ENCODE measurements around the gene UBE2S.
"Not testable (repeated sequence)": the region's sequence is repeated elsewhere in the genome, so short reads cannot be mapped to it uniquely, and the experiment has no call there.

Gene UBE2S

DNA sequence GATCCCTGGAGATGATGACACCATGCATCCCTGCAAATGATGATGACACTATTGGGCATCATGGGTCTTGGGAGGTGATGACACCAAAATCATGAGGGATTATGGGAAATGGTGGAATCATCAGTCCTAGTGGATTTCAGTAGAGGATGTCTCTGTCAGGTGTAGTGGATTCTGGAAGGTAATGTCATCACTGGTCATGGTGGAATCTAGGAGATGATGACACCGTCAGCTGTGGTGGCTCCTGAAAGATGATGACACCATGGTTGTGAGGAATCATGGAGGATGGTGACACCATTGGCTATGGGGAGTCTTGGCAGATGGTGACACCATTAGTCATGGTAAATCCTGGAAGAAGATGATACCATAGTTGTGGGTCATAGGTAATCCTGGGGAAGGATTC, 23.6 kb upstream of the UBE2S start:
- H3K4me1 ChIP-seq (ENCODE audit: insufficient read depth, insufficient read length), result peaks cover 2% of the 10 kb centered on the region
- H3K4me3 ChIP-seq (ENCODE audit: insufficient read length, low read depth), result no peak overlapping the region
- H3K36me3 ChIP-seq (ENCODE audit: insufficient read depth, insufficient read length, low read length), result no peaks in the 10 kb centered on the region
- peaks cover 18% of the 10 kb centered on the region for H3K27me3 ChIP-seq (ENCODE audit: insufficient read depth, insufficient read length)
- no peak overlapping the region for H3K9ac ChIP-seq (ENCODE audit: insufficient read length, low read depth)
- TF ChIP-seq YY1 (IDR thresholded peaks at IDR 0.05; ENCODE audit: insufficient read depth, insufficient read length) (no peak), ZNF274 (IDR thresholded peaks at IDR 0.05; ENCODE audit: low read depth, low read length) (no peak), SUZ12 (IDR thresholded peaks at IDR 0.05; ENCODE audit: extremely low read depth, insufficient read depth, insufficient read length) (no peak)
- no peaks in the 10 kb centered on the region; the same call in 1 of the 2 replicates for H3K9me3 ChIP-seq (ENCODE audit: insufficient read depth, low read length)
- DNase-seq (ENCODE audit: low read depth, low spot score), result no peak

DNA sequence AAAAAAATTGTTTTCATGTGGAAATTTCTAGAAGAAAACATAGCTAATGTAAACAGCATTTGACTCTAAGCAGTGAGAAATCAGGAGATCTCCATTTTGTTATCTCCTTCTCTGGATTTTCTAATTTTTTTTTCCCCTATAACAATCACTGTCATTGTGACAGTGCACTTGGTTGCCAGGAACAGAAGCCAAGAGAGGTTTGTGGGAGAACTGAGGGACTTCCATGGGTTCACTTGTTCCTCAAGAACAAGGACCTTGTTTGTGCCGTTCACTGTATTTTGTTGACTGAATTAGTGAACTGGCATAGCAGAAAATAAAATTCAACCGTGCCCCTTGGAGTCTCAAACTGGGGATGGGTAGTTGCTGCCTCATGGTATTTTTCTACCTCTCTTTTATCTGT, 18.5 kb upstream of the UBE2S start:
- Histone ChIP-seq H3K9me3 (ENCODE audit: insufficient read depth, low read length) (no peaks in the 10 kb centered on the region; the same call in 1 of the 2 replicates), H3K4me1 (ENCODE audit: insufficient read depth, insufficient read length) (peaks cover 2% of the 10 kb centered on the region), H3K27me3 (ENCODE audit: insufficient read depth, insufficient read length) (no peaks in the 10 kb centered on the region), H3K36me3 (ENCODE audit: insufficient read depth, insufficient read length, low read length) (no peaks in the 10 kb centered on the region), H3K9ac (ENCODE audit: insufficient read length, low read depth) (no peak overlapping the region), H3K4me3 (ENCODE audit: insufficient read length, low read depth) (no peak overlapping the region)
- no peak for DNase-seq (ENCODE audit: low read depth, low spot score)
- TF ChIP-seq YY1 (IDR thresholded peaks at IDR 0.05; ENCODE audit: insufficient read depth, insufficient read length) (no peak), SUZ12 (IDR thresholded peaks at IDR 0.05; ENCODE audit: extremely low read depth, insufficient read depth, insufficient read length) (no peak), ZNF274 (IDR thresholded peaks at IDR 0.05; ENCODE audit: low read depth, low read length) (no peak)

DNA sequence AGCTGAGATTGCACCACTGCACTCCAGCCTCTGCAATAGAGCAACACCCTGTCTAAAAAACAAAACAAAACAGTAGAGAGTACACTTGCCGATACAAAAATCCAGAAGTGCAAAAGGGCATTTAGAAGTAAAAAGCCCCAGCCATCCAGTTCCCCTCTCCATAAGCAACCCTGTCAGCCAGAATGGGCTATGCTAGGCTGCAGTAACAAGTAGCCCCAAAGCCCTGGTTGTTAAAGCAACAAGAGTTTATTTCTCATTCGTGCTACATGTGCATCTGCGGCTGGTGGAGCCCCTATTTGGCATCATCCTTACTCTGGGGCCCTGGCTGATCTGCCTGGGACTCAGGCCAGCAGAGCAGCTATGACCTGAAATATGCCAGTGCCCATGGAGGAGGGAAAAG, 16.9 kb upstream of the UBE2S start:
- Histone ChIP-seq H3K27me3 (ENCODE audit: insufficient read depth, insufficient read length) (peaks cover 6% of the 10 kb centered on the region), H3K9me3 (ENCODE audit: insufficient read depth, low read length) (peaks cover 7% of the 10 kb centered on the region; the same call in 1 of the 2 replicates)
- TF ChIP-seq ZNF274 (IDR thresholded peaks at IDR 0.05; ENCODE audit: low read depth, low read length) (no peak), YY1 (IDR thresholded peaks at IDR 0.05; ENCODE audit: insufficient read depth, insufficient read length) (no peak), SUZ12 (IDR thresholded peaks at IDR 0.05; ENCODE audit: extremely low read depth, insufficient read depth, insufficient read length) (no peak)

DNA sequence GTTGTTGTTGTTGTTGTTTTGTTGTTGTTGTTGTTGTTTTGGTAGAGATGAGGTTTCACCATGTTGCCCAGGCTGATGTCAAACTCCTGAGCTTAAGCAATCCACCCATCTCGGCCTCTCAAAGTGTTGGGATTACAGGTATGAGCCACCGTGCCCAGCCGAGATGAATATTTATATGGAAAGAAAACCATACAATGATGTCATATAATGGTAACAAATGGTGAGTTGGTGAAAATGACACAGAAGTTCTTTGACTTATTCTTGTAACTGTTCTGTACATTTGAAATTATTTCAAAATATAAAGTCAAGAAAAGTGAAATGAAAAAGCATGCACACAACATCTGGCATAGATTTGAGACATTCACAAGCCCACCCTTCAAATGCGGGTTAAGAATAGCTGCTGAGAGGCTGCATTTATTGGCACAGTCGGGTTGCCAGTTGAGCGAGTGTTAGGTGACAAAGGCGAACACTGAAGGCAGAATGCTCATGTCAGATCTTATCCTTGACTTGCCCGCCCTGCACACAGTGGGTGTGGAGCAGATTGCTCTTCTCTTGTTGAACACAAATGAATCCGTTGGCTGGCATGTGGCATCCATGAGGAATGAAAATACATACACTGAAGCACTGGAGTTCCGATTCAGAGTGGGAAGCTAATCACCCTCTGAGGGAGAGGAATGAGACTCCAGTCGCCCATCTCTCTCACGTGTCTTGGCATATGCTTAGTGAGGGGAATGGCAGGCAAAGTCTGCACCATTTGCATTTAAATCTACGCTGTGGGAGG, 15.8 kb upstream of the UBE2S start:
- Histone ChIP-seq H3K36me3 (ENCODE audit: insufficient read depth, insufficient read length, low read length) (no peaks in the 10 kb centered on the region), H3K9me3 (ENCODE audit: insufficient read depth, low read length) (peaks cover 10% of the 10 kb centered on the region; the same call in 1 of the 2 replicates), H3K4me3 (ENCODE audit: insufficient read length, low read depth) (no peak overlapping the region), H3K9ac (ENCODE audit: insufficient read length, low read depth) (no peak overlapping the region), H3K27me3 (ENCODE audit: insufficient read depth, insufficient read length) (peaks cover 10% of the 10 kb centered on the region), H3K4me1 (ENCODE audit: insufficient read depth, insufficient read length) (no peaks in the 10 kb centered on the region)
- no peak for TF ChIP-seq ZNF274 (IDR thresholded peaks at IDR 0.05; ENCODE audit: low read depth, low read length)
- no peak for DNase-seq (ENCODE audit: low read depth, low spot score)

More for the DNA sequence above, 16.9 kb upstream of the UBE2S start:
- Histone ChIP-seq H3K36me3 (ENCODE audit: insufficient read depth, insufficient read length, low read length) (no peaks in the 10 kb centered on the region), H3K4me3 (ENCODE audit: insufficient read length, low read depth) (no peak overlapping the region), H3K9ac (ENCODE audit: insufficient read length, low read depth) (no peak overlapping the region), H3K4me1 (ENCODE audit: insufficient read depth, insufficient read length) (peaks cover 2% of the 10 kb centered on the region)
- DNase-seq (ENCODE audit: low read depth, low spot score), result no peak

DNA sequence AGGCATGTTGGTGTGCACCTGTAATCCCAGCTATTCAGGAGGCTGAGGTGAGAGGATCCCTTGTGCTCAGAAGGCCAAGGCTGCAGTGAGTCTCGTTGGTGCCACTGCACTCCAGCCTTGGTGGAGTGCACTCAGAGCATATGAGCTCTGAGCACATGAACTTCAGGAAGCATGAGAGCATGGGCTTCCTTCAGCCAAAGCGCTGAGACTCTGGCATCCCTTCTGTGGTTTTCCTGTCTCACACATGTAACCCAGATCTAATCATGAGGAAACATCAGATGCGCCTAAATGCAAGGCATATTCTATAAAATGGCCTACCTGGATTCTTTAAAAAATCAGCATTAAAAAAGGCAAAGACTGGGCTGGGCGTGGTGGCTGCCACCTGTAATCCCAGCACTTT, 13.7 kb upstream of the UBE2S start:
- H3K4me1 ChIP-seq (ENCODE audit: insufficient read depth, insufficient read length); H3K4me3 ChIP-seq (ENCODE audit: insufficient read length, low read depth); H3K36me3 ChIP-seq (ENCODE audit: insufficient read depth, insufficient read length, low read length); DNase-seq (ENCODE audit: low read depth, low spot score); H3K27me3 ChIP-seq (ENCODE audit: insufficient read depth, insufficient read length); H3K9ac ChIP-seq (ENCODE audit: insufficient read length, low read depth): not testable (repeated sequence)
- H3K9me3 ChIP-seq (ENCODE audit: insufficient read depth, low read length), result peaks cover 10% of the 10 kb centered on the region; the same call in 1 of the 2 replicates

DNA sequence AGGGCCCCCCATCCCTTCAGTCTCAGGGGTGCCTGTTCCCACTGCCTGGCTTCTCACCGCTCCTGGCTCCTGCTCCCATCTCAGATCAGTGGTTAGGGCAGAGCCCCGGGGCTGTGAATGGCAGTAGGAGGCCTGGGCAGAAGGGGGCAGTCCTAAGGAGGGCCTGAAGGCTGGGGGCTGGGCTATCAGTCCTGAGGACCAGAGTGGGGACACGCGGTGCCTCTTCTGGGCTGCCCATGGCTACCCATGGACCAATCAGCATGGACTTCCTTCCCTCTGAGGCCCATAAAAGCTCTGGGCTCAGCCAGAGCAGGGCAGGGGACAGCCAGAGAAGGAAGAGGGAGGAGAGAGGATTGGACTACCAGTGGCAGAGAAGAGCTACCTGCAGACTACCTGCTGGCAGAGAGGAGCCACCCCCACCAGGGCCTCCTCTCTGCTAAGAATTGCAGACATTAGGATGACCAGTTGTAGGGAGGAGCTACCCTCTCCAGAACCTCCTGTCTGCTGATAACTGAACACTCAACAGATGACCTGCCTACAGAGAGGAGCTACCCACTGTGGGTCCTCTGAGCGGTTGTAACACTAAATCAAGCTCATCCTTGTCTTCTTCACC, 12.1 kb upstream of the UBE2S start:
- Histone ChIP-seq H3K4me3 (ENCODE audit: insufficient read length, low read depth) (no peak overlapping the region), H3K36me3 (ENCODE audit: insufficient read depth, insufficient read length, low read length) (no peaks in the 10 kb centered on the region), H3K9me3 (ENCODE audit: insufficient read depth, low read length) (peaks cover 10% of the 10 kb centered on the region; the same call in 1 of the 2 replicates), H3K27me3 (ENCODE audit: insufficient read depth, insufficient read length) (peaks cover 10% of the 10 kb centered on the region), H3K9ac (ENCODE audit: insufficient read length, low read depth) (no peak overlapping the region), H3K4me1 (ENCODE audit: insufficient read depth, insufficient read length) (no peaks in the 10 kb centered on the region)
- TF ChIP-seq ZNF274 (IDR thresholded peaks at IDR 0.05; ENCODE audit: low read depth, low read length), result no peak
- no peak for TF ChIP-seq YY1 (IDR thresholded peaks at IDR 0.05; ENCODE audit: insufficient read depth, insufficient read length)
- TF ChIP-seq SUZ12 (IDR thresholded peaks at IDR 0.05; ENCODE audit: extremely low read depth, insufficient read depth, insufficient read length), result no peak
- DNase-seq (ENCODE audit: low read depth, low spot score), result no peak

DNA sequence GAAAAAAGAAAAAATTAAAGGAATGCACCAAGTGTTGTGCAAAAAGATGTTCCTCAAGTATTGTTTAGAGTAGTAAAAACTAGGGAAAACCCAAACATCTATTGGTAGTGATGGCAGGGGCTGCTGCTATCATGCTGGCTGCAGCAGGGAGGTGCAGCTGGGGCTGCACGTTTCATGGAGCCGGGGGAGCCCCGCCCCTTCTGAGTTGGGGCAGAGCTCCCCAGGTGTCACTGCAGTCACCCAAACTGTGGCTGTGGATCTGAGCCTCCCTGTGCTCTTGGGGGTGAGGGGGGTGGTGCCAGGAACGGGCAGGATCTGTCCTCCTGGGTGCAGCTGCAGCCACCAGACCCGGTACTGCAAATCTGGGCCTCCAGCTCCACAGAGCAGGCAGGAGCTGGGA, 11.5 kb upstream of the UBE2S start:
- no peak overlapping the region for H3K9ac ChIP-seq (ENCODE audit: insufficient read length, low read depth)
- peaks cover 10% of the 10 kb centered on the region; the same call in 1 of the 2 replicates for H3K9me3 ChIP-seq (ENCODE audit: insufficient read depth, low read length)
- TF ChIP-seq ZNF274 (IDR thresholded peaks at IDR 0.05; ENCODE audit: low read depth, low read length), result no peak
- no peak for TF ChIP-seq SUZ12 (IDR thresholded peaks at IDR 0.05; ENCODE audit: extremely low read depth, insufficient read depth, insufficient read length)
- peaks cover 10% of the 10 kb centered on the region for H3K27me3 ChIP-seq (ENCODE audit: insufficient read depth, insufficient read length)
- H3K4me1 ChIP-seq (ENCODE audit: insufficient read depth, insufficient read length), result no peaks in the 10 kb centered on the region
- no peaks in the 10 kb centered on the region for H3K36me3 ChIP-seq (ENCODE audit: insufficient read depth, insufficient read length, low read length)
- no peak for DNase-seq (ENCODE audit: low read depth, low spot score)
- H3K4me3 ChIP-seq (ENCODE audit: insufficient read length, low read depth), result no peak overlapping the region

All from NT2/D1 (cell line).